ENCODE measurements around the gene SORBS1. TPM values are rescaled to one million over a fixed set of nuclear protein-coding genes. Genes with fewer than 3 reads are reported as not detected.

The SORBS1 gene
- total and polyA plus RNA-seq, 2 of the 13 experiments (the other 11 are each of a cell fraction or from before 2014, with no cell fraction given): 16.8 to 39.8 TPM

DNA sequence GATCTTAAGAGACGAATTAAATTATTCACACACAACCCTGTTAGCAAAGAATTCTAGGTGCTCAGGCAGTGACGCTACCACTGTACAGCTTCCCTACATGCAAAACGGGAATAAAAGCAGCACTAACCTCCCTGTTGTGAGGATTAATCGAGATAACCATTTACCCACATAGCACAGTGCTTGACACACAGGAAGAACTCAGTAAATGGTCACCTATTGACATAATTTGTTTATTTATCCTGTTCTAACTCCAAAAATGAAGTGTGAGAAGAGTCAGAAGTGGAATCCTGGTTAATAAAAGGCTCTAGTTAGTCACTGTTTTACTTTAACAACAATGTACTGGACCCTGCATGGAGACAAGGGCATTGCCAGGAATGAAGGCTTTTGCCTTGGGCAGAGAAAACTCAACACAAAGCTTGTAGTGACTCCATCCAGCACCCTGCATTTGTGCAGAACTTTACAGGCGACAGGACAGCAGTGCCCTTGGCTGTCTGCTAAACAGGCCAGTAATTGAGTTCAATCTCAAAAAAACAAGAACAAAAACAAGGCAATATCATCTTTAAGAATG, 103.8 kb downstream of the SORBS1 start (continued):
- TF ChIP-seq ZNF333 (CRISPR knock-in tag; IDR thresholded peaks at IDR 0.05; ENCODE audit: borderline replicate concordance) (no peak), ATRX (CRISPR knock-in tag; IDR thresholded peaks at IDR 0.05; ENCODE audit: borderline replicate concordance) (no peak), ZNF605 (CRISPR knock-in tag; IDR thresholded peaks at IDR 0.05) (no peak), ZNF33B (CRISPR knock-in tag; IDR thresholded peaks at IDR 0.05) (no peak), GATA4 (IDR thresholded peaks at IDR 0.05; ENCODE audit: borderline replicate concordance, low read depth) (peak; percentile 74; the same call in 1 of the 2 replicates), JUNB (CRISPR knock-in tag; IDR thresholded peaks at IDR 0.05; ENCODE audit: borderline replicate concordance) (no peak), HNF4G (IDR thresholded peaks at IDR 0.05; ENCODE audit: borderline replicate concordance, low read depth, low read length) (0 out of 2 replicates have a peak, but pooled peaks have one; percentile 8), HNF4G (CRISPR knock-in tag; IDR thresholded peaks at IDR 0.05; ENCODE audit: borderline replicate concordance, low read depth) (no peak), ZNF788 (CRISPR knock-in tag; IDR thresholded peaks at IDR 0.05; ENCODE audit: borderline replicate concordance) (no peak), RBM39 (IDR thresholded peaks at IDR 0.05; ENCODE audit: low read depth, low read length, poor library complexity, severe bottlenecking) (no peak), ZNF30 (CRISPR knock-in tag; IDR thresholded peaks at IDR 0.05) (no peak)
- TF ChIP-seq, protein P1, sequence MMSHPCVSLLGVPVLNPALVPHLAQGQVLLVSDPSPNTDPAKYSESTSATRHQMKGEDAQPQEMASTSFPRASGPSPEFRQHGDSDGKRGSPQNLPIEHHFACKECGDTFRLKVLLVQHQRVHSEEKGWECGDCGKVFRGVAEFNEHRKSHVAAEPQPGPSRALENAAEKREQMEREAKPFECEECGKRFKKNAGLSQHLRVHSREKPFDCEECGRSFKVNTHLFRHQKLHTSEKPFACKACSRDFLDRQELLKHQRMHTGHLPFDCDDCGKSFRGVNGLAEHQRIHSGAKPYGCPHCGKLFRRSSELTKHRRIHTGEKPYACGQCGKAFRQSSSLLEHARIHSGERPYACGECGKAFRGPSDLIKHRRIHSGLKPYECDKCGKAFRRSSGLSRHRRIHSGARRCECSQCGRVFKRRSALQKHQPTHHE (CRISPR knock-in tag; IDR thresholded peaks at IDR 0.05; ENCODE audit: borderline replicate concordance): no peak
- TF ChIP-seq, protein P2, sequence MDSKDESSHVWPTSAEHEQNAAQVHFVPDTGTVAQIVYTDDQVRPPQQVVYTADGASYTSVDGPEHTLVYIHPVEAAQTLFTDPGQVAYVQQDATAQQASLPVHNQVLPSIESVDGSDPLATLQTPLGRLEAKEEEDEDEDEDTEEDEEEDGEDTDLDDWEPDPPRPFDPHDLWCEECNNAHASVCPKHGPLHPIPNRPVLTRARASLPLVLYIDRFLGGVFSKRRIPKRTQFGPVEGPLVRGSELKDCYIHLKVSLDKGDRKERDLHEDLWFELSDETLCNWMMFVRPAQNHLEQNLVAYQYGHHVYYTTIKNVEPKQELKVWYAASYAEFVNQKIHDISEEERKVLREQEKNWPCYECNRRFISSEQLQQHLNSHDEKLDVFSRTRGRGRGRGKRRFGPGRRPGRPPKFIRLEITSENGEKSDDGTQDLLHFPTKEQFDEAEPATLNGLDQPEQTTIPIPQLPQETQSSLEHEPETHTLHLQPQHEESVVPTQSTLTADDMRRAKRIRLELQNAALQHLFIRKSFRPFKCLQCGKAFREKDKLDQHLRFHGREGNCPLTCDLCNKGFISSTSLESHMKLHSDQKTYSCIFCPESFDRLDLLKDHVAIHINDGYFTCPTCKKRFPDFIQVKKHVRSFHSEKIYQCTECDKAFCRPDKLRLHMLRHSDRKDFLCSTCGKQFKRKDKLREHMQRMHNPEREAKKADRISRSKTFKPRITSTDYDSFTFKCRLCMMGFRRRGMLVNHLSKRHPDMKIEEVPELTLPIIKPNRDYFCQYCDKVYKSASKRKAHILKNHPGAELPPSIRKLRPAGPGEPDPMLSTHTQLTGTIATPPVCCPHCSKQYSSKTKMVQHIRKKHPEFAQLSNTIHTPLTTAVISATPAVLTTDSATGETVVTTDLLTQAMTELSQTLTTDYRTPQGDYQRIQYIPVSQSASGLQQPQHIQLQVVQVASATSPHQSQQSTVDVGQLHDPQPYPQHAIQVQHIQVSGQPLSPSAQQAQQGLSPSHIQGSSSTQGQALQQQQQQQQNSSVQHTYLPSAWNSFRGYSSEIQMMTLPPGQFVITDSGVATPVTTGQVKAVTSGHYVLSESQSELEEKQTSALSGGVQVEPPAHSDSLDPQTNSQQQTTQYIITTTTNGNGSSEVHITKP (CRISPR knock-in tag; IDR thresholded peaks at IDR 0.05; ENCODE audit: low read depth): no peak
- TF ChIP-seq, protein P3, sequence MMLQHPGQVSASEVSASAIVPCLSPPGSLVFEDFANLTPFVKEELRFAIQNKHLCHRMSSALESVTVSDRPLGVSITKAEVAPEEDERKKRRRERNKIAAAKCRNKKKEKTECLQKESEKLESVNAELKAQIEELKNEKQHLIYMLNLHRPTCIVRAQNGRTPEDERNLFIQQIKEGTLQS (CRISPR knock-in tag; IDR thresholded peaks at IDR 0.05): no peak
- TF ChIP-seq, protein P4, sequence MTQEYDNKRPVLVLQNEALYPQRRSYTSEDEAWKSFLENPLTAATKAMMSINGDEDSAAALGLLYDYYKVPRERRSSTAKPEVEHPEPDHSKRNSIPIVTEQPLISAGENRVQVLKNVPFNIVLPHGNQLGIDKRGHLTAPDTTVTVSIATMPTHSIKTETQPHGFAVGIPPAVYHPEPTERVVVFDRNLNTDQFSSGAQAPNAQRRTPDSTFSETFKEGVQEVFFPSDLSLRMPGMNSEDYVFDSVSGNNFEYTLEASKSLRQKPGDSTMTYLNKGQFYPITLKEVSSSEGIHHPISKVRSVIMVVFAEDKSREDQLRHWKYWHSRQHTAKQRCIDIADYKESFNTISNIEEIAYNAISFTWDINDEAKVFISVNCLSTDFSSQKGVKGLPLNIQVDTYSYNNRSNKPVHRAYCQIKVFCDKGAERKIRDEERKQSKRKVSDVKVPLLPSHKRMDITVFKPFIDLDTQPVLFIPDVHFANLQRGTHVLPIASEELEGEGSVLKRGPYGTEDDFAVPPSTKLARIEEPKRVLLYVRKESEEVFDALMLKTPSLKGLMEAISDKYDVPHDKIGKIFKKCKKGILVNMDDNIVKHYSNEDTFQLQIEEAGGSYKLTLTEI (CRISPR knock-in tag; conservative IDR thresholded peaks at IDR 0.05): no peak
- TF ChIP-seq, protein P5, sequence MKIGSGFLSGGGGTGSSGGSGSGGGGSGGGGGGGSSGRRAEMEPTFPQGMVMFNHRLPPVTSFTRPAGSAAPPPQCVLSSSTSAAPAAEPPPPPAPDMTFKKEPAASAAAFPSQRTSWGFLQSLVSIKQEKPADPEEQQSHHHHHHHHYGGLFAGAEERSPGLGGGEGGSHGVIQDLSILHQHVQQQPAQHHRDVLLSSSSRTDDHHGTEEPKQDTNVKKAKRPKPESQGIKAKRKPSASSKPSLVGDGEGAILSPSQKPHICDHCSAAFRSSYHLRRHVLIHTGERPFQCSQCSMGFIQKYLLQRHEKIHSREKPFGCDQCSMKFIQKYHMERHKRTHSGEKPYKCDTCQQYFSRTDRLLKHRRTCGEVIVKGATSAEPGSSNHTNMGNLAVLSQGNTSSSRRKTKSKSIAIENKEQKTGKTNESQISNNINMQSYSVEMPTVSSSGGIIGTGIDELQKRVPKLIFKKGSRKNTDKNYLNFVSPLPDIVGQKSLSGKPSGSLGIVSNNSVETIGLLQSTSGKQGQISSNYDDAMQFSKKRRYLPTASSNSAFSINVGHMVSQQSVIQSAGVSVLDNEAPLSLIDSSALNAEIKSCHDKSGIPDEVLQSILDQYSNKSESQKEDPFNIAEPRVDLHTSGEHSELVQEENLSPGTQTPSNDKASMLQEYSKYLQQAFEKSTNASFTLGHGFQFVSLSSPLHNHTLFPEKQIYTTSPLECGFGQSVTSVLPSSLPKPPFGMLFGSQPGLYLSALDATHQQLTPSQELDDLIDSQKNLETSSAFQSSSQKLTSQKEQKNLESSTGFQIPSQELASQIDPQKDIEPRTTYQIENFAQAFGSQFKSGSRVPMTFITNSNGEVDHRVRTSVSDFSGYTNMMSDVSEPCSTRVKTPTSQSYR (CRISPR knock-in tag; IDR thresholded peaks at IDR 0.05; ENCODE audit: borderline replicate concordance): no peak
